DMS 273 treated with DMSO at 0.1 percent for 48 hours (cell line): Measurements from ENCODE around the gene LAMC3.

ENCODE experiments used
- DNase-seq: peaks from one replicate; lab custom pipeline; 2025; lab: John Stamatoyannopoulos, UW

LAMC3 gene

DNA sequence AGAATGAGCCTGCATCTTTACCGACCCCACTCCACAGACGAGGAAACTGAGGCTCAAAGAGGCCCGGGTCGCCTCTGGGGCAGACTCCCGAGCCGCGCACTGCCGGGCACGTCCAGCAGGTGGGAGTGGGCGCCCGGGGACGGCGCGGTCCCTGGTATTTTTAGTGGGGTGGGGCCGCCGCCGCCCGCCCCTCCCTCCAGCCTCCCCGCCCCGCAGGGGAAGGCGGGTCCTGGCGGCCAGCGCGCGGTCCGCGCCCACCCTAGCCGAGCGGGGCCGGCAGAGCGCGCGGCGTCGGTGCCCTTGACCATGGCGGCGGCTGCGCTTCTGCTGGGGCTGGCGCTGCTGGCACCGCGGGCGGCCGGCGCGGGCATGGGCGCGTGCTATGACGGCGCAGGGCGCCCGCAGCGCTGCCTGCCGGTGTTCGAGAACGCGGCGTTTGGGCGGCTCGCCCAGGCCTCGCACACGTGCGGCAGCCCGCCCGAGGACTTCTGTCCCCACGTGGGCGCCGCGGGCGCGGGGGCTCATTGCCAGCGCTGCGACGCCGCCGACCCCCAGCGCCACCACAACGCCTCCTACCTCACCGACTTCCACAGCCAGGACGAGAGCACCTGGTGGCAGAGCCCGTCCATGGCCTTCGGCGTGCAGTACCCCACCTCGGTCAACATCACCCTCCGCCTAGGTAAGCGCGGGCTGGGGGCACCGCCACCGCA is at the start of gene LAMC3:
TSS of gene LAMC3 (plus strand) at position 266 of the 710 bp plus-strand sequence. CDS start at position 307, 41 bp downstream.
- no peak for DNase-seq

DNA sequence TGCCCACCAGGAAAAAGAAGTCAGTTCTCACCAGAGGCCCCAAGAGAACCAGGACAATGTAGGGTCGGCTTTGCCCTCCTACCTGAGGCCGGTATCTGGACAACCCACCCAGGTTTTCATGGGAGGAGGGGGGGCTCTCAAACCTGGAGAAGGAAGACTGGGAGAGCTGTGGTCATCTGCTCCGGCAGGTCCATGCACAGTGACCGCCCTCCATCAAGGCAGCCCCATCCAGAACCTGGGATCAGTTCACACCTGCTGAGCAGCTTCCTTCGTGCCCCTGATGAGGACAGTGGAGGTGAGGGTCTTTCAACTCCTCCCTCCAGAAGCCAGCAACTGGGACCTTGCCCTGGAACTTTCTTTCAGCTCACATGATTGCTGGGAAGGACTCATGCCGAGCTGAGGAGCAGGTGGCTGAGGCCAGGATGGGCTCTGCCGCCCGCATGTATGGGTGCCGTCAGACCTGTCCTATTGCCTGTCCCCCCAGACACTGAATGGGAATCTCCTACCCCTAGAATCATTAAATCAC is 49.1 kb upstream of the LAMC3 start:
- no peak for DNase-seq

DNA sequence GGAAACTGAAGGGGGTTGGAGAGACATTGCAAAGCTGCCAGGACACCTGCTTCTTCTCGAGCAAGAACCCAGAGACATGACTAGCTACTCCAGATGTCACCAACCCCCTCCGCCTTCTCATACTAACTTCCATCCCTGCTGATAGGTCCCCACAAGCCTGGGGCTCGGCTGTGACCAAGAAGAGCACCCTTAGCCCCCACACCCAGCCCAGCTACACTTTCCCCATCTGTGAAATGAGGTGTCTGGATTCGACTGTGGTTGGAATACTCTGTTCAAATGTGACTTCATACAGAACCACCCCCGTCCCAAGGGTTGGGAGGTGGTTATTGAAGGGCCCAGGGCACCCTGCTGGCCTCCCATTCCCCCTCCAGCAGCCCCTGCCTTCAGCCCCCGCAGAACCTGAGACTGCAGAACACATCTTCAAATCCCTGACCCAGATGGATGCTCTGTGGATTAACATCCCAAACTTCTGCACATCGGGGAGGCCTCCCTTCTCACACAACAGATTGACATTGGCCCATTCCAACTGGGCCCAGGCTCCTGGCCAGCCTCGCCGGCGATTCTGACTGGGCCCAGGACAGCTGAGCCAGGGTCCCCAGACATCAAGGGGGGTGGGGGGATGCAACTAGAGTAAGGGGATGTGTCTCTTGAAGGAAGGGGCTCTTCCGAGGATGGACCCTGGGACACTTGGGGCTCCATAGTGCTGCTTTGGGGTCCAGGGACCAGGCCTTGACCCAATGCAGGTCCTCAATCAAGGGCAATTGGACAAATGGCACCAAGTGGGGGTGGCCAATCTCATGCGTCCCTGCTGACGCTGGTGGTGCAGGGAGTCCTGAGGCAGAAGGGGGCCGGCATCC is 48.2 kb upstream of the LAMC3 start:
- DNase-seq: no peak

- no peak for DNase-seq
Measured at GRCh38 chr9:130961511-130962300, 47.3 kb upstream of the LAMC3 start.

DNA sequence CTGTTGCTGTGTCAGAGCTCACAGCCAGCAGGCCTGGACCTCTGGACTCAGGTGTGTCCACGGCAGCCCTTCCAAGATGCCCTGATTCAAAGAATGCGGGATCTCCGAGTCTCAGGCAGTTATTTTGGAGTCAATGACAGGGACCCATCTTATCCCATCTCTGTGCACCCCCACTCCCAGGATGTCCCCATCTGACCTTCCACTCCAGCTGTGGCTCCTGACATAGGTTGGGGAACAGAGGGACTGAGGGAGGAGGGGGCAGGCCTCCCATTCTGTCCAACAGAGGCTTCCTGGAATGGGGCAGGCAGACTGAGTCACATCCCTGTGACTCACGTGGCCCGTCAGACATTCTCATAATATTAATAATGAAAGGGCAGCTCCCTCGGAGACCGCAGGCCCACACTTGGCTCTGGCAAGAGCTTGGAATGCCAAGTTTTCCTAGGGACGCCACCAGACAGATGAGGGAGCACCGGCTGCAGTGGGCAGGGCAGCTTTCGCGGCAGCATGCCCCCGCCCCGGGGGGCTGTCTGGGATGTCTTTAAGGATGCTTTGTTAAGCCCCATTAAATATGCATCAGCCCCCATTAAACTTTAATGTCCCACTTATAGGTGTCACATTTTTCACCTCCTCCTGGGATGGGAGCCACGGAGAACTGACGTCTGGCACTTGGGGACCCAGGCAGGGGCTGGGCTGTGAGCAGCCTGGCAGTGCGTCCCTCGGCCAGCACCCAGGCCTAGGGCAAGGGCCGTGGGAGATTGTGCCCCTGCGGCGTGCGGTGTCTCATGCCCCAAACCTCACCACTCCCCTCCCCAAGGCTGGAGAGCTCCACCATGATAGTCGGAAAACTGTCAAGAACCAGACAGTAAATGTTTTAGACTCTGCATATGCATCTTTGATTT is 46.3 kb upstream of the LAMC3 start:
- no peak for DNase-seq

GRCh38 chr9:130963337-130963908 is 45.6 kb upstream of the LAMC3 start:
- DNase-seq: no peak

DNA sequence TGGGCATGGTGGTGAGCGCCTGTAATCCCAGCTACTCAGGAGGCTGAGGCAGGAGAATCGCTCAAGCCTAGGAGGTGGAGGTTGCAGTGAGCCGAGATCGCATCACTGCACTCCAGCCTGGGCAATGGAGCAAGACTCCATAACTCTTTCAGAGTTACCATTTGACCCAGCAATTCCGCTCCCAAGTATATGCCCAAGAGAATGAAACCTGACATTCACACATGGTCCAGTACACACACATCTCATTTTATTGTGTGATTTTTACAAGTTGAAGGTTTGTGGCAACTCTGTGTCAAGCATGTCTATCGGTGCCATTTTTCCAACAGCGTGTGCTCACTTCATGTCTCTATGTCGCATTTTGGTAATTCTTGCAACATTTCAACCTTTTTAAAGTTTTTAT is 45.1 kb upstream of the LAMC3 start:
- DNase-seq: no peak

DNA sequence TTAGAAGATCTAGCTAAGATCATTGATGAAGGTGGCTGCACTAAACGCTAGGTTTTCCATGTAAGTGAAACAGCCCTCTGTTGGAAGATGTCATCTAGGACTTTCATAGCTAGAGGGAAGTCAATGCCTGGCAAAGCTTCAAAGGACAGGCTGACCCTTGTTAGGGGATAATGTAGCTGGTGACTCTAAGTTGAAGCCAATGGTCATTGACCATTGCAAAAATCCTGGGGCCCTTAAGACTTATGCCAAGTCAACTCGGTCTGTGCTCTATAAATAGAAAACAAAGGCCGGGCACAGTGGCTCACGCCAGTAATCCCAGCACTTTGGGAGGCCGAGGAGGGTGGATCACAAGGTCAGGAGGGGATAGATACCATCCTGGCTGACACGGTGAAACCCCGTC is 43.3 kb upstream of the LAMC3 start:
- DNase-seq: no peak

- DNase-seq: no peak
Measured at GRCh38 chr9:130970052-130970451, 38.9 kb upstream of the LAMC3 start.

DNA sequence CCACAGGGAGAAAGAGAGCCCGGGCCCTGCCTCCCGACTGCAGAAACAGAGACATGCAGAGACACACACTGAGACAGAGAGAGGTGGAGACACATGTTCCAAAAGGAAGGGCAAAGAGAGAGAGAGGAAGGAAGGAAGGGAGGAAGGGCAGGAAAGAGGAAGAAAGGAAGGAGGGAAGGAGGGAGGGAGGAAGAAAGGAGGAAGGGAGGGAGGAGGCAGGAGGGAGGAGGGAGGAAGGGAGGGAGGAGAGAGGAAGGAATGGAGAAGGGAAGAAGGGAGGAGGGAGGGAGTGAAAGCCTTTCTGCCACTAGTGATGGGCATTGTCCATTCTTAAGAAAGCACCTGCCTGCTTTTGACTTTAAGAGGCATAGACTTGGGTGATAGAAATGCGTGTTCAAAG is 38.1 kb upstream of the LAMC3 start:
- no peak for DNase-seq

DNA sequence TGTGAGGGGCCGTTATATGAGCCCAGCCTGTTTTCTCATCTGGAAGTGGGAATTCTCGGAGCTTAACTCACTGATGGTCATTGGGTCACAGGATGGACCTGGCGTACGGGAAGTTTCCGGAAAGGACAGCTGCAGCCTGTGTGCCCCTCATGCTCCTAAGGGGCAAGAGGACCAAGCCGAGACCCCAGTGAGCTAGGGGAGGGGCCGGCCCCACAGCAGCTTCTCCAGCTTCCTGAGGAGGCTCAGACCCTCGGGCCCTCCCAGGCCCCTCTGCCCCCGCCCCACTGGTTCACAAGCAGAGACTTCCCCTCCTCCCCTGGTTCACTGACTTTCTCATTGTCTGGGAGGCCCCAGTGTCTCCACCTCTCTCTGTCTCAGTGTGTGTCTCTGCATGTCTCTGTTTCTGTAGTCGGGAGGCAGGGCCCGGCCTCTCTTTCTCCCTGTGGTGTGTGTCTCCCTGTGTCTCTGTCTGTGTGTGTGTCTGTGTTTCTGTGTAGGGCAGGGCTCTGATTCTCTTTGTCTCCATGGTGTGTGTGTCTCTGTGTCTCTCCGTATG is 37.6 kb upstream of the LAMC3 start:
- DNase-seq: no peak

DNA sequence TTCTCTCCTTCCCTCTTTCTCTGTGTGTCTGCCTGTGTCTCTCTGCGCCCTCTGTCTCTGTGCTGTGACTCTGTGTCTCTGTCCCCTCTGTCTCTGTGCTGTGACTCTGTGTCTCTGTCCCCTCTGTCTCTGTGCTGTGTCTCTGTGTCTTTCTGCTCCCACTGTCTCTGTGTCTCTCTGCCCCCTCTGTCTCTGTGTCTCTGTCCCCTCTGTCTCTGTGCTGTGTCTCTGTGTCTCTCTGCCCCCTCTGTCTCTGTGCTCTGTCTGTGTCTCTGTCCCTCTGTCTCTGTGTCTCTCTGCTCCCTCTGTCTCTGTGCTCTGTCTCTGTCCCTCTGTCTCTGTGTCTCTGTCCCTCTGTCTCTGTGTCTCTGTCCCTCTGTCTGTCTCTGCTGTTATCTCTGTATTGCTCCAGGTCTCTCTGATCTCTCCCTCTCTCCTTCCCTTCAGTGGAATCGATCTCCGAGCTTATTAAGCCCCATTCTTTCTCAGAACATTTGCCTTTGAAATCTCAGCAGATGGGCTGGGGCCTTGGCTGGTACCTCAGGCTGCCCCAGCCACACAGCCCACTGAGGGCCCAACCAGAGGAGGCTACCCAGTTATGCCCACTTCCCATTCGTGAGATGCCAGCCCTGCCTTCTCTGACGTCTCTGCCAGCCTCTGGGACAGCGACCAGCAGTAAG is 36.6 kb upstream of the LAMC3 start:
- no peak for DNase-seq

- no peak for DNase-seq
Measured at GRCh38 chr9:130972957-130973685, 35.9 kb upstream of the LAMC3 start.

DNA sequence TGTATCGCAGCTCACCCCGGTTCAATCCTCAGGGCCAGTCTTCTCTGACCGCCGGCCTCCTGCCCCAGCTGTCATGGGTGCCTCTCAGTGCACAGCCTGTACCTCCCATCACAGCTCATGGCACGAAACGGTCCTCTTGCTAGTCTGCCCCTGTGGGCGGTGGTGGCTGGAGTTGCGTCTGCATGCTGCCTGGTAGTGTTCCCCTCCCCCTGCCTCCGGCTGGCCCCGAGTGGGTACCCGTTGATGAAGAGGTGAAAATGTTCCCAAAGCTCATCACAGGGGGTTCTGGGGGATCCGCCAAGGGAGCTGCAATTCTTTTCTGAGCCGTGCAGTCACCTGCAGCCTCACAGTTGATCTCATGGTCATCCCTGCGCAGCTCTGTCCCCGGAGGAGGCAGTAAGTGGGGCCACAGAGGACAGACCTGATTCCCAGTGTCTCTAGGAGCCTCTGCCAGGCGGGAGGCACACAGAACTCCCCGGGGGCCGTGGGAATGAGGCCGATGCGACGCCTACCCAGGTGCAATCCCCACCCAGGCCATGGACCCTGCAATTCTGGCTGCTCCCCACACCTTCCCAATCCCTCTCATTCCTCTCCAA is 35.2 kb upstream of the LAMC3 start:
- no peak for DNase-seq

DNA sequence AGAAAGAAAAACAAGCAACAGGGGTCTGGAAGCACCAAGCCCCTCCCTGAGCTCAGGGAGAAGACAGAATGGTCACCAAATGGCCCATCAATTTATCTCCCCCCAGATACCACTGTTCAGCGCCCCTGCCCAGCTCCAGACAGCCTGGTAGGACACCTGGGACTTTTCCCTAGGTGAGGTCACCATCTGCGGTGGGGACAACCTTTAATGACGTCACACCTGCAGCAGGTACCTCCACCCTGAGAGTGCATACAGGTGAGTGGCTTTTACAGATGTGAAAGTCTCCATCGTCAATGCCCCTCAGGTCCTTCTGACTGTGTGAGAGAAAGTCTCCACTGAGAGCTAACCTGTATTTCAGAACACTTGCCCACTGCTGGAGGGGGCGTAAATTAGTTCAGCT is 34.3 kb upstream of the LAMC3 start:
- no peak for DNase-seq

- DNase-seq: no peak
Measured at GRCh38 chr9:130975156-130975555, 33.8 kb upstream of the LAMC3 start.

DNA sequence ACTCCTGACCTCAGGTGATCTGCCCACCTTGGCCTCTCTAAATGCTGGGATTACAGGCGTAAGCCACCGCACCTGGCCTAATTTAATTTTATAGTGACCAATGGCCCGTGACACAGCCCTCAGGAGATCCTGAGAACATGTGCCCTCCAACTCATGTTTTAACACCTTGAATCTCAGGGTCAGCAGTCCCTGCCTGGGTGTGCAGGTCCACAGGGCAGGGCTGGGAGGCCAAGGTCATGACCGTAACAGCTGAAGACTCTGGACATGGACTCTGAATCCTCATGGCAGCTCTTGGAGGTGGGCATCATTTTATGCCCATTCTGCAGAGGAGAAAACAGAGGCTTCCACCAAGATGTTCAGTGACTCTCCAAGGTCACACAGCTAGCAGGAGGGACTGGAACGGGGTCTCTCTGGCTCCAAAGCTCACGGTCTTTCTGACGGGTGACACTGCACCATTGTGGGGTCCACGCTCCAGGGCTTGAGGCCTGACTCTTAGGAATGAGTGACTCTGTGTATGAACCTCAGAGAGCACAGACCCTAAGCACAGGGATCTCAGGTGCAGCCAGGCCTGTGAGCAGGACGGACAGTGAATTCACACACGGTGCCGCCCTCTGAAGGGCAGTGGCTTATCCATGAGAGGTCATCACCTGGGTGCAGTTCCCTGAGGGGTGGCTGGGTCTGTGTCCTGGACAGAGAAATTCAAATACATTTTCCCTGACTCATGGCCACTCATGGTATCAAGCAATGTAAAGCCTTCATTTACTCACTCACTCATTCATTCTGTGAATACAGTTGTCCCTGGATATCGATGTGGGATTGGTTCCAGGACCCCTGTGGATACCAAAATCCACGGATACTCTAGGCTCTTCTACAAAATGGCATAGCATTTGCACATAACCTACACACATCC is 32.8 kb upstream of the LAMC3 start:
- no peak for DNase-seq

- no peak for DNase-seq
Measured at GRCh38 chr9:130977811-130978221, 31.2 kb upstream of the LAMC3 start.
